Peyer's patch (tissue), 4 donors: ENCODE measurements around the gene XYLT1.

Experiments used
- CTCF ChIP-seq, 6 experiments: fragments of 450-650 bp in 4 of 6; fragments of 200-600 bp in 2 of 6; sonication (generic) in 1 of 6; IDR thresholded peaks; one replicate each; pipeline ENCODE4 v1.5.1; 2017 to 2019; ENCODE audit warnings: antibody characterized with exemption in 6 of 6, mild to moderate bottlenecking in 3 of 6, moderate library complexity in 1 of 6
- POLR2A ChIP-seq, 2 donors: fragments of 450-650 bp; IDR thresholded peaks; one replicate each; pipeline ENCODE4 v1.5.1; 2017; ENCODE audit warnings: antibody characterized with exemption in 2 of 2, mild to moderate bottlenecking in 2 of 2, moderate library complexity in 2 of 2

- TF ChIP-seq CTCF (IDR thresholded peaks at IDR 0.05) = no peak
- no peak for TF ChIP-seq POLR2A (IDR thresholded peaks at IDR 0.05)
These were observed 162.6 kb downstream of the XYLT1 start for GRCh38 chr16:17308186-17308585.
